HL-60 (cell line): ENCODE data around the gene LGR6.

Experiments used
- GABPA ChIP-seq: IDR thresholded peaks from 2 replicates; pipeline ENCODE4 v1.6.1; 2012; ENCODE audit warnings: low read depth
- POLR2AphosphoS5 ChIP-seq: IDR thresholded peaks from 2 replicates; pipeline ENCODE4 v1.6.1; 2012; ENCODE audit warnings: low read depth
- SPI1 ChIP-seq: IDR thresholded peaks from 2 replicates; pipeline ENCODE4 v1.6.1; 2012; ENCODE audit warnings: low read depth, mild to moderate bottlenecking, borderline replicate concordance
- TF ChIP-seq, protein P1 (sequence below): IDR thresholded peaks from one replicate; pipeline ENCODE4 v1.5.1; 2011; ENCODE audit warnings: low read length, control low read depth, inconsistent platforms; ENCODE audit not compliant: insufficient read depth

DNA sequence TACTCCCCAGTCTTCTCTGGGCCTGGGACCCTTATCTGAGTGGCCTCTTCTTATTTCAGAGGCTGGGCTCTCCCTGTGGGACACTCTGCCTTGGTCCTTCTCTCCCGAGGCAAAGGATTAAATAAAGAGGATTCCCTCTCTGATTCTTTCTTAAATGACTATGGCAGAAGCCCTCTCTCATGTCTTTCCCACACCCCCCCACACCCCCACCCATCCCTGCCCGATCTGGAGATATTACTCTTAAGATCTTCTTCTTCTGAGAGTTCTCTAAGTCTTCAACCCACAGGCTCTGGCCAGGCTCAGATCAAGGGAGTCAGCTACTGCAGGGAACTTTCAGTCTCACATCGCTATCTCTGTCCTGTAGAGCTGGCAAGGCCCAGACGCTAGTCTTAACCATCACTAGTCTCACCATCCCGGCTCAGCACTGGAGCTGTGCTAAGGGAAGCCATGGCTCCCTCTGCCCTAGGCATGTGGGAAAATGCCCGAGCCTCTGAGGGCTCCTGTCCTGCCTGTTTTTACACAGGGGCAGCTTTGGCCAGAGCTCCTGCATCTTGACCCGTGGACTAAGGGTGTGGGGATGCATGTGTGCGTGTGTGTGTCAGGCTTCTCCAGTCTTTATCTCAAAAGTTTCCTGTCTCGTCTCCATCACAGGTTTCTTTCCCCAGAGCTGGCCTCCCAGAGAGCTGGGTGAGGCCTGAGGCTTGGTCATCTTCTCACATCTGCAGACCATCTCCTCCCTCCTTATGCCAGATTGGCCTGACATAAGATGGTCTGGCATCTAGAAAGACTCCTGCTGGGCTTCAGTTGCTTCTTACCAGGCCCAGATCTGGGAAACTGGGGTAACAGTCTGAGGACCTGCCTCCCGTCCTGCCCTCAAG, 36.7 kb downstream of the LGR6 start:
- TF ChIP-seq, protein P1, sequence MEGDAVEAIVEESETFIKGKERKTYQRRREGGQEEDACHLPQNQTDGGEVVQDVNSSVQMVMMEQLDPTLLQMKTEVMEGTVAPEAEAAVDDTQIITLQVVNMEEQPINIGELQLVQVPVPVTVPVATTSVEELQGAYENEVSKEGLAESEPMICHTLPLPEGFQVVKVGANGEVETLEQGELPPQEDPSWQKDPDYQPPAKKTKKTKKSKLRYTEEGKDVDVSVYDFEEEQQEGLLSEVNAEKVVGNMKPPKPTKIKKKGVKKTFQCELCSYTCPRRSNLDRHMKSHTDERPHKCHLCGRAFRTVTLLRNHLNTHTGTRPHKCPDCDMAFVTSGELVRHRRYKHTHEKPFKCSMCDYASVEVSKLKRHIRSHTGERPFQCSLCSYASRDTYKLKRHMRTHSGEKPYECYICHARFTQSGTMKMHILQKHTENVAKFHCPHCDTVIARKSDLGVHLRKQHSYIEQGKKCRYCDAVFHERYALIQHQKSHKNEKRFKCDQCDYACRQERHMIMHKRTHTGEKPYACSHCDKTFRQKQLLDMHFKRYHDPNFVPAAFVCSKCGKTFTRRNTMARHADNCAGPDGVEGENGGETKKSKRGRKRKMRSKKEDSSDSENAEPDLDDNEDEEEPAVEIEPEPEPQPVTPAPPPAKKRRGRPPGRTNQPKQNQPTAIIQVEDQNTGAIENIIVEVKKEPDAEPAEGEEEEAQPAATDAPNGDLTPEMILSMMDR, result no peak
- TF ChIP-seq SPI1 (no peak), GABPA (no peak), POLR2AphosphoS5 (no peak)
